Panc1 (cell line): ENCODE data around the gene USP5. TPM values are rescaled to one million over a fixed set of nuclear protein-coding genes. Genes with fewer than 3 reads are reported as not detected.

Source experiments
- ATAC-seq: fragments of 200-7000 bp; cut with Tn5 transposase; 2 replicates; pipeline ENCODE4 v1.9.1; 2020; ENCODE audit warnings: mild to moderate bottlenecking, moderate library complexity
- BruUV-seq: library from RNA; stranded (reverse); fragments of 400-500 nt; replicated peaks from 2 replicates; lab custom pipeline; 2021; lab: Mats Ljungman, UMichigan
- CTCF ChIA-PET: fragments of 300-600 bp; sonication (Branson Sonifier 250); formaldehyde crosslinking; loops from one replicate; lab custom pipeline; 2022; ENCODE audit warnings: antibody characterized with exemption; lab: Charles Lee
- POLR2A ChIA-PET: fragments of 300-600 bp; sonication (Branson Sonifier 250); formaldehyde crosslinking; loops from one replicate; lab custom pipeline; 2022; ENCODE audit warnings: antibody characterized with exemption; lab: Charles Lee
- DNase-seq: peaks from one replicate; pipeline ENCODE4 v3.0.0-alpha.2; 2010; ENCODE audit warnings: low read depth, low spot score
- H3K27ac ChIP-seq: 2 replicates; pipeline ENCODE4 v1.5.1; 2011; ENCODE audit warnings: mild to moderate bottlenecking, low read length, inconsistent platforms
- H3K27me3 ChIP-seq: fragments of 200-500 bp; sonication (Bioruptor generic); 2 replicates; pipeline ENCODE4 v1.6.0; 2014; ENCODE audit warnings: low read length, inconsistent platforms; ENCODE audit not compliant: control insufficient read depth, insufficient read depth
- H3K36me3 ChIP-seq: fragments of 200-500 bp; sonication (Bioruptor generic); 2 replicates; pipeline ENCODE4 v1.5.1; 2014; ENCODE audit warnings: inconsistent platforms, mild to moderate bottlenecking, low read length, moderate library complexity; ENCODE audit not compliant: control insufficient read depth, insufficient read depth
- H3K4me1 ChIP-seq: 2 replicates; pipeline ENCODE4 v1.5.1; 2011; ENCODE audit warnings: inconsistent platforms, mild to moderate bottlenecking, low read length, moderate library complexity; ENCODE audit not compliant: control insufficient read depth, insufficient read depth
- H3K4me3 ChIP-seq, 2 experiments: 2 replicates each; pipeline ENCODE4 v1.5.1; 2011 to 2012; ENCODE audit warnings: low read depth in 2 of 2, low read length in 2 of 2, mild to moderate bottlenecking in 2 of 2, inconsistent platforms in 1 of 2, moderate library complexity in 1 of 2
- H3K9me3 ChIP-seq: fragments of 200-500 bp; sonication (Bioruptor generic); 2 replicates; pipeline ENCODE4 v1.5.1; 2014; ENCODE audit warnings: low read depth, mild to moderate bottlenecking, inconsistent platforms, low read length, moderate library complexity; ENCODE audit not compliant: control insufficient read depth, insufficient read depth
- POLR2AphosphoS5 ChIP-seq: IDR thresholded peaks from 2 replicates; pipeline ENCODE4 v1.6.1; 2012; ENCODE audit warnings: mild to moderate bottlenecking, low read depth, low read length, moderate library complexity
- SIN3A ChIP-seq: IDR thresholded peaks from 2 replicates; pipeline ENCODE4 v1.6.1; 2012; ENCODE audit warnings: low read depth, mild to moderate bottlenecking, low read length, moderate library complexity, borderline replicate concordance; ENCODE audit not compliant: insufficient read depth
- TCF7L2 ChIP-seq: IDR thresholded peaks from 2 replicates; pipeline ENCODE4 v1.6.1; 2011; ENCODE audit warnings: mild to moderate bottlenecking, low read depth, low read length, inconsistent platforms
- in situ Hi-C: cut with HindIII; loops from 2 replicates; pipeline ENCODE4 v1.10.0; 2016; ENCODE audit warnings: low sequenced_read_pairs, low pct_unique_long_range_greater_than_20kb
- intact Hi-C: fragments of 100-400 bp; cut with micrococcal nuclease; formaldehyde crosslinking; loops from one replicate; pipeline ENCODE4 v1.10.0; 2022; ENCODE audit not compliant: unreplicated experiment
- total RNA-seq: library from RNA; stranded (reverse); gene quantifications from one replicate; pipeline ENCODE4 v1.2.1, GENCODE V29; 2021; ENCODE audit not compliant: unreplicated experiment
- TF ChIP-seq, protein P1 (sequence below): fragments of 450-650 bp; IDR thresholded peaks from 2 replicates; pipeline ENCODE4 v1.5.1; 2017; ENCODE audit warnings: mild to moderate bottlenecking
- TF ChIP-seq, protein P2 (sequence below), 2 experiments: IDR thresholded peaks; 2 replicates each; pipeline ENCODE4 v1.6.1; 2011 to 2012; ENCODE audit warnings: low read depth in 2 of 2, control low read depth in 1 of 2, low read length in 1 of 2, mild to moderate bottlenecking in 1 of 2, moderate library complexity in 1 of 2; ENCODE audit not compliant: insufficient read depth in 1 of 2

USP5 gene
- total RNA-seq, 1 experiment from 2014 or later = 104 TPM

DNA sequence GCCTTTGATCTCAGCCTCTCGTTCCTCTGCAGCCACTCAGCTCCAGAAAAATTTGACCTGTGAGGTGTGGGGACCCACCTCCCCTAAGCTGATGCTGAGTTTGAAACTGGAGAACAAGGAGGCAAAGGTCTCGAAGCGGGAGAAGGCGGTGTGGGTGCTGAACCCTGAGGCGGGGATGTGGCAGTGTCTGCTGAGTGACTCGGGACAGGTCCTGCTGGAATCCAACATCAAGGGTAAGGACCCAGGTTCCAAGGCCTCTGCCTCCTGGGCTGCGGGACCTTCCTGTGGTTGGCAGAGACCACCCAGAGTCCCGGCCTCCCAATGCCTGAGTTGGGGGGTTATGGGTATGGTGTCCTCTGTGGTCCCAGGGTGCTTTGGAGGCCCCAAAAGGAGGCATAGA, 34.9 kb upstream of the USP5 start:
- POLR2A ChIA-PET = no interaction called here
- no peaks in the 10 kb centered on the region for H3K27me3 ChIP-seq
- CTCF ChIA-PET = no interaction called here
- no peaks in the 10 kb centered on the region for H3K36me3 ChIP-seq
- intact Hi-C loops (no loop called here), in situ Hi-C loops (no loop called here)
- no peak overlapping the region for H3K4me3 ChIP-seq
- TF ChIP-seq POLR2AphosphoS5 (no peak), TCF7L2 (no peak), SIN3A (no peak)
- TF ChIP-seq, protein P1, sequence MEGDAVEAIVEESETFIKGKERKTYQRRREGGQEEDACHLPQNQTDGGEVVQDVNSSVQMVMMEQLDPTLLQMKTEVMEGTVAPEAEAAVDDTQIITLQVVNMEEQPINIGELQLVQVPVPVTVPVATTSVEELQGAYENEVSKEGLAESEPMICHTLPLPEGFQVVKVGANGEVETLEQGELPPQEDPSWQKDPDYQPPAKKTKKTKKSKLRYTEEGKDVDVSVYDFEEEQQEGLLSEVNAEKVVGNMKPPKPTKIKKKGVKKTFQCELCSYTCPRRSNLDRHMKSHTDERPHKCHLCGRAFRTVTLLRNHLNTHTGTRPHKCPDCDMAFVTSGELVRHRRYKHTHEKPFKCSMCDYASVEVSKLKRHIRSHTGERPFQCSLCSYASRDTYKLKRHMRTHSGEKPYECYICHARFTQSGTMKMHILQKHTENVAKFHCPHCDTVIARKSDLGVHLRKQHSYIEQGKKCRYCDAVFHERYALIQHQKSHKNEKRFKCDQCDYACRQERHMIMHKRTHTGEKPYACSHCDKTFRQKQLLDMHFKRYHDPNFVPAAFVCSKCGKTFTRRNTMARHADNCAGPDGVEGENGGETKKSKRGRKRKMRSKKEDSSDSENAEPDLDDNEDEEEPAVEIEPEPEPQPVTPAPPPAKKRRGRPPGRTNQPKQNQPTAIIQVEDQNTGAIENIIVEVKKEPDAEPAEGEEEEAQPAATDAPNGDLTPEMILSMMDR = no peak
- TF ChIP-seq, protein P2, sequence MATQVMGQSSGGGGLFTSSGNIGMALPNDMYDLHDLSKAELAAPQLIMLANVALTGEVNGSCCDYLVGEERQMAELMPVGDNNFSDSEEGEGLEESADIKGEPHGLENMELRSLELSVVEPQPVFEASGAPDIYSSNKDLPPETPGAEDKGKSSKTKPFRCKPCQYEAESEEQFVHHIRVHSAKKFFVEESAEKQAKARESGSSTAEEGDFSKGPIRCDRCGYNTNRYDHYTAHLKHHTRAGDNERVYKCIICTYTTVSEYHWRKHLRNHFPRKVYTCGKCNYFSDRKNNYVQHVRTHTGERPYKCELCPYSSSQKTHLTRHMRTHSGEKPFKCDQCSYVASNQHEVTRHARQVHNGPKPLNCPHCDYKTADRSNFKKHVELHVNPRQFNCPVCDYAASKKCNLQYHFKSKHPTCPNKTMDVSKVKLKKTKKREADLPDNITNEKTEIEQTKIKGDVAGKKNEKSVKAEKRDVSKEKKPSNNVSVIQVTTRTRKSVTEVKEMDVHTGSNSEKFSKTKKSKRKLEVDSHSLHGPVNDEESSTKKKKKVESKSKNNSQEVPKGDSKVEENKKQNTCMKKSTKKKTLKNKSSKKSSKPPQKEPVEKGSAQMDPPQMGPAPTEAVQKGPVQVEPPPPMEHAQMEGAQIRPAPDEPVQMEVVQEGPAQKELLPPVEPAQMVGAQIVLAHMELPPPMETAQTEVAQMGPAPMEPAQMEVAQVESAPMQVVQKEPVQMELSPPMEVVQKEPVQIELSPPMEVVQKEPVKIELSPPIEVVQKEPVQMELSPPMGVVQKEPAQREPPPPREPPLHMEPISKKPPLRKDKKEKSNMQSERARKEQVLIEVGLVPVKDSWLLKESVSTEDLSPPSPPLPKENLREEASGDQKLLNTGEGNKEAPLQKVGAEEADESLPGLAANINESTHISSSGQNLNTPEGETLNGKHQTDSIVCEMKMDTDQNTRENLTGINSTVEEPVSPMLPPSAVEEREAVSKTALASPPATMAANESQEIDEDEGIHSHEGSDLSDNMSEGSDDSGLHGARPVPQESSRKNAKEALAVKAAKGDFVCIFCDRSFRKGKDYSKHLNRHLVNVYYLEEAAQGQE (IDR thresholded peaks at IDR 0.05; ENCODE audit: insufficient read depth in 1 of 2, low read depth in 2 of 2, low read length in 1 of 2) = no peak
- H3K27ac ChIP-seq = no peak overlapping the region
- DNase-seq (no peak), ATAC-seq (no peak)
- no peaks in the 10 kb centered on the region for H3K9me3 ChIP-seq
- H3K4me1 ChIP-seq = no peaks in the 10 kb centered on the region
- no TSS peak for BruUV-seq

DNA sequence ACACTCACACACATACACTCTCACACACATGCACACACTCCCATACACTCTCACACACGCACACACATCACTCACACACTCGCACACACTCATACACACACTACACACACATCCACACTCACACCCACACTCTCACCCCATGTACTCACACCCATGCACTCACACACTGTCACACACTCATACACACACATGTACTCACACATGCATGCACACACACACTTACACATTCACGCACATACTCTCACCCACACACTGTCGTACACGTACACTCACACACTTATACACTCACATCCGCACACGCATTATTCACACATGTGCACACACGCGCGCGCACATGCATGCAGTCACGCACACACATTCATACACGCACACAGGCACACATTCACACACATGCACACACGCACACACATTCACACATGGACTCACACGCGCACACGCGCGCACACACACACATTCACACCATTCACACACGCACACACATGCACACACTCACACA, 34.2 kb upstream of the USP5 start:
- no peak for DNase-seq
- TF ChIP-seq, protein P2 (IDR thresholded peaks at IDR 0.05; ENCODE audit: insufficient read depth in 1 of 2, low read depth in 2 of 2, low read length in 1 of 2) = no peak
- TF ChIP-seq POLR2AphosphoS5 = no peak
- TF ChIP-seq SIN3A = no peak
- TF ChIP-seq TCF7L2 = no peak
- TF ChIP-seq, protein P1 = no peak
- ATAC-seq = no peak
- Histone ChIP-seq H3K27ac (no peak overlapping the region), H3K4me1 (no peaks in the 10 kb centered on the region), H3K36me3 (no peaks in the 10 kb centered on the region), H3K4me3 (no peak overlapping the region), H3K9me3 (no peaks in the 10 kb centered on the region), H3K27me3 (no peaks in the 10 kb centered on the region)
- no TSS peak for BruUV-seq
- intact Hi-C loops = no loop called here
- POLR2A ChIA-PET = no interaction called here
- in situ Hi-C loops = no loop called here
- CTCF ChIA-PET = no interaction called here
